ENCODE results near the gene PDE4D. TPM values are rescaled to one million over a fixed set of nuclear protein-coding genes. Genes with fewer than 3 reads are reported as not detected.

Gene PDE4D
- total RNA-seq, 1 experiment from 2014 or later: 2.4 TPM

GRCh38 chr5:59474324-59474723 lies 419.2 kb downstream of the PDE4D start:
- Histone ChIP-seq H3K4me3 (ENCODE audit: low read depth in 2 of 2, low read length in 2 of 2) (no peak overlapping the region), H3K9me3 (ENCODE audit: control insufficient read depth, insufficient read depth, low read depth, low read length) (no peaks in the 10 kb centered on the region), H3K4me1 (ENCODE audit: control insufficient read depth, insufficient read depth, low read length) (no peaks in the 10 kb centered on the region), H3K27me3 (ENCODE audit: control insufficient read depth, insufficient read depth, low read length) (no peaks in the 10 kb centered on the region), H3K27ac (ENCODE audit: low read length) (no peak overlapping the region), H3K36me3 (ENCODE audit: control insufficient read depth, insufficient read depth, low read length) (no peaks in the 10 kb centered on the region)
- DNase-seq (ENCODE audit: low read depth, low spot score): no peak
- TF ChIP-seq SIN3A (IDR thresholded peaks at IDR 0.05; ENCODE audit: borderline replicate concordance, insufficient read depth, low read depth, low read length): no peak
- no peak for TF ChIP-seq REST (IDR thresholded peaks at IDR 0.05; ENCODE audit: insufficient read depth in 1 of 2, low read depth in 2 of 2, low read length in 1 of 2)
- TF ChIP-seq TCF7L2 (IDR thresholded peaks at IDR 0.05; ENCODE audit: low read depth, low read length): no peak
- no peak for TF ChIP-seq POLR2AphosphoS5 (IDR thresholded peaks at IDR 0.05; ENCODE audit: low read depth, low read length)
- no peak for TF ChIP-seq CTCF (IDR thresholded peaks at IDR 0.05)
- CTCF ChIA-PET: no interaction called here
- ATAC-seq: no peak
- POLR2A ChIA-PET: no interaction called here
- intact Hi-C loops (cut with micrococcal nuclease; ENCODE audit: unreplicated experiment): no loop called here
- in situ Hi-C loops (cut with HindIII; ENCODE audit: low pct_unique_long_range_greater_than_20kb, low sequenced_read_pairs): no loop called here
- BruUV-seq (replicated peaks): no TSS peak

- Histone ChIP-seq H3K9me3 (ENCODE audit: control insufficient read depth, insufficient read depth, low read depth, low read length) (no peaks in the 10 kb centered on the region), H3K36me3 (ENCODE audit: control insufficient read depth, insufficient read depth, low read length) (no peaks in the 10 kb centered on the region), H3K27me3 (ENCODE audit: control insufficient read depth, insufficient read depth, low read length) (no peaks in the 10 kb centered on the region), H3K4me3 (ENCODE audit: low read depth in 2 of 2, low read length in 2 of 2) (no peak overlapping the region), H3K27ac (ENCODE audit: low read length) (no peak overlapping the region), H3K4me1 (ENCODE audit: control insufficient read depth, insufficient read depth, low read length) (no peaks in the 10 kb centered on the region)
- in situ Hi-C loops (cut with HindIII; ENCODE audit: low pct_unique_long_range_greater_than_20kb, low sequenced_read_pairs) (no loop called here), intact Hi-C loops (cut with micrococcal nuclease; ENCODE audit: unreplicated experiment) (no loop called here)
- ATAC-seq (no peak), DNase-seq (ENCODE audit: low read depth, low spot score) (no peak)
- BruUV-seq (replicated peaks): no TSS peak
- POLR2A ChIA-PET: no interaction called here
- CTCF ChIA-PET: no interaction called here
- TF ChIP-seq TCF7L2 (IDR thresholded peaks at IDR 0.05; ENCODE audit: low read depth, low read length): no peak
- no peak for TF ChIP-seq SIN3A (IDR thresholded peaks at IDR 0.05; ENCODE audit: borderline replicate concordance, insufficient read depth, low read depth, low read length)
- TF ChIP-seq CTCF (IDR thresholded peaks at IDR 0.05): no peak
- no peak for TF ChIP-seq REST (IDR thresholded peaks at IDR 0.05; ENCODE audit: insufficient read depth in 1 of 2, low read depth in 2 of 2, low read length in 1 of 2)
- TF ChIP-seq POLR2AphosphoS5 (IDR thresholded peaks at IDR 0.05; ENCODE audit: low read depth, low read length): no peak
Measured at GRCh38 chr5:59473611-59474010, 419.9 kb downstream of the PDE4D start.
